Karpas-422 (cell line): ENCODE data around the gene SLC26A8. TPM values are rescaled to one million over a fixed set of nuclear protein-coding genes. Genes with fewer than 3 reads are reported as not detected.

Experiments
- DNase-seq: peaks from one replicate; pipeline ENCODE4 v3.0.0-alpha.2; 2015
- H2AFZ ChIP-seq: fragments of 200-600 bp; sonication (generic); 2 replicates; pipeline ENCODE4 v1.6.1; 2014; ENCODE audit warnings: antibody characterized with exemption, low read length, mixed read lengths
- H3K27ac ChIP-seq: fragments of 200-600 bp; sonication (generic); 2 replicates; pipeline ENCODE4 v1.5.1; 2014; ENCODE audit warnings: mild to moderate bottlenecking, low read length, moderate library complexity
- H3K27me3 ChIP-seq: fragments of 200-600 bp; sonication (generic); 2 replicates; pipeline ENCODE4 v1.6.1; 2014; ENCODE audit warnings: low read length, mixed read lengths
- H3K36me3 ChIP-seq: fragments of 200-600 bp; sonication (generic); 2 replicates; pipeline ENCODE4 v1.6.1; 2014; ENCODE audit warnings: low read length, mixed read lengths; ENCODE audit not compliant: insufficient read depth
- H3K4me1 ChIP-seq: fragments of 200-600 bp; sonication (generic); 2 replicates; pipeline ENCODE4 v1.6.1; 2014; ENCODE audit warnings: mild to moderate bottlenecking, low read length, mixed read lengths
- H3K4me2 ChIP-seq: fragments of 200-600 bp; sonication (generic); 2 replicates; pipeline ENCODE4 v1.6.1; 2014; ENCODE audit warnings: low read length, low read depth, mild to moderate bottlenecking; ENCODE audit not compliant: poor library complexity, severe bottlenecking
- H3K4me3 ChIP-seq: fragments of 200-600 bp; sonication (generic); 2 replicates; pipeline ENCODE4 v1.5.1; 2014; ENCODE audit warnings: mild to moderate bottlenecking, antibody characterized with exemption, low read length, mixed read lengths
- H3K79me2 ChIP-seq: fragments of 200-600 bp; sonication (generic); 2 replicates; pipeline ENCODE4 v1.6.1; 2014; ENCODE audit warnings: mild to moderate bottlenecking, low read length, mixed read lengths
- H3K9ac ChIP-seq: fragments of 200-600 bp; sonication (generic); 2 replicates; pipeline ENCODE4 v1.6.0; 2014; ENCODE audit warnings: low read length
- H3K9me2 ChIP-seq: fragments of 200-600 bp; sonication (generic), shearing (Covaris generic); replicated peaks from 2 replicates; pipeline ENCODE4 v1.6.0; 2014; ENCODE audit warnings: mild to moderate bottlenecking, low read length, moderate library complexity; ENCODE audit not compliant: insufficient read depth
- H3K9me3 ChIP-seq: fragments of 300-700, 200-600 bp; sonication (generic); 2 replicates; pipeline ENCODE4 v1.6.1; 2014; ENCODE audit warnings: low read length, mixed read lengths
- H4K20me1 ChIP-seq: fragments of 200-600 bp; sonication (generic); 2 replicates; pipeline ENCODE4 v1.6.1; 2014; ENCODE audit warnings: mild to moderate bottlenecking, antibody characterized with exemption, low read length, low read depth; ENCODE audit not compliant: insufficient read depth
- total RNA-seq: library from RNA; depleted of rRNA; stranded (reverse); fragments of >200 nt; shearing (Covaris generic); gene quantifications from 2 replicates; pipeline ENCODE4 v1.2.3, GENCODE V29; 2014; ENCODE audit warnings: low replicate concordance; rRNA removed

SLC26A8 gene
- total RNA-seq, 1 experiment from 2014 or later: not detected

DNA sequence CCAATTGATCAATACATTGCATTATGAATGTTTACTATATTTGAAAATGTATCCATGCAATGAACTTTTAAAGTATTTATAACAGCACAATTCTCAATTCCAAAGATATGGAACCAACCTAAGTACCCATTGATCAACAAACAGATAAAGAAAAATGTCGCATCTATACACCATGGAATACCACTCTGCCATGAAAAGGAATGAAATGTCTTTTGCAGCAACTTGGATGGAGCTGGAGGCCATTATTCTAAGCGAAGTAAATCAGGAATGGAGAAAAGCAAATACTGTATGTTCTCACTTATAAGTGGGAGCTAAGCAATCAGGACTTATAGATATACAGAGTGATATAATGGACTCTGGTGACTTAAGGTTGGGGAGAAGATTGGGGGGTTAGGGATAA, 126.4 kb downstream of the SLC26A8 start:
- no peaks in the 10 kb centered on the region for H3K9me3 ChIP-seq
- no peak overlapping the region for H3K4me3 ChIP-seq
- no peaks in the 10 kb centered on the region for H3K27me3 ChIP-seq
- H3K27ac ChIP-seq: no peak overlapping the region
- H3K79me2 ChIP-seq: peaks cover 98% of the 10 kb centered on the region
- peaks cover 45% of the 10 kb centered on the region for H3K36me3 ChIP-seq
- no peak overlapping the region for H3K9ac ChIP-seq
- no peaks in the 10 kb centered on the region for H3K9me2 ChIP-seq
- peaks cover 25% of the 10 kb centered on the region for H4K20me1 ChIP-seq
- H3K4me1 ChIP-seq: peaks cover 5% of the 10 kb centered on the region; the same call in 1 of the 2 replicates
- H3K4me2 ChIP-seq: no peak overlapping the region
- DNase-seq: no peak
- no peak overlapping the region for H2AFZ ChIP-seq

DNA sequence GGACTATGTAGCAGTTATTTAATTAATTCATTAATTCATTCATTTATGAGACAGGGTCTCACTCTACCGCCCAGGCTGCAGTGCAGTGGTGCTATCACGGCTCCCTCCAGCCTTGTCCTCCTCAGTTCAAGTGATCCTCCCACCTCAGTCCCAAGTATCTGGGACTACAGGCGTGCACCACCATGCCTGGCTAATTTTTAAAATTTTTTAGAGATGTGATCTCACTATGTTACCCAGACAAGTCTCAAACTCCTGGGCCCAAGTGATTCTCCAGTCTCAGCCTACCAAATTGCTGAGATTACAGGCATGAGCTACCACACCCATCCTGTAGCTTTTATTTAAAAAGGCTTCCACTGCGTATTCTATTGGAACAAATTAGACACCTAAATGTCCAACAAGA, 127.0 kb downstream of the SLC26A8 start:
- no peak for DNase-seq
- H3K27me3 ChIP-seq: no peaks in the 10 kb centered on the region
- H3K27ac ChIP-seq: no peak overlapping the region
- no peaks in the 10 kb centered on the region for H3K9me3 ChIP-seq
- H3K4me3 ChIP-seq: no peak overlapping the region
- H3K79me2 ChIP-seq: peaks cover 98% of the 10 kb centered on the region
- peaks cover 5% of the 10 kb centered on the region; the same call in 1 of the 2 replicates for H3K4me1 ChIP-seq
- H3K4me2 ChIP-seq: no peak overlapping the region
- H2AFZ ChIP-seq: no peak overlapping the region
- H3K9me2 ChIP-seq: no peaks in the 10 kb centered on the region
- peaks cover 30% of the 10 kb centered on the region for H4K20me1 ChIP-seq
- peaks cover 44% of the 10 kb centered on the region for H3K36me3 ChIP-seq
- no peak overlapping the region for H3K9ac ChIP-seq

DNA sequence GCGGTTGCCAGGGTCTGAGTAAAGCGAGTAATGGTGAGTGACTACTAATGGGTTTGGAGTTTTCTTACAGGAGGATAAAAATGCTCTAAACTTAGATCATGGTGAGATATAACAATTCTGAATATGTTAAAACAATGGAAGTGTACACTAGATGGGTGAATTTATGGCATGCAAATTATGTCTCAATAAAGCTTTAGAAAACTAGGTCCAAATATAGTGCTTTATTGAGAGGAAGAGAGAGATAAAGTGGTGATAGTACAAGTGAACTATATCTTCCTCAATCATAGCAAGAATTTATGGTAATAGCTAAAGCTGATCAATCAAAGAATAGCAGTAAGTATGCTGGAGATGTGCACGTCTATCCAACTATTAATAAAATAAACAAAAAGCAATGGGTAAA, 127.4 kb downstream of the SLC26A8 start:
- peaks cover 5% of the 10 kb centered on the region; the same call in 1 of the 2 replicates for H3K4me1 ChIP-seq
- H2AFZ ChIP-seq: no peak overlapping the region
- H3K9me2 ChIP-seq: no peaks in the 10 kb centered on the region
- H3K9me3 ChIP-seq: no peaks in the 10 kb centered on the region
- H3K9ac ChIP-seq: no peak overlapping the region
- H3K27me3 ChIP-seq: no peaks in the 10 kb centered on the region
- H3K4me2 ChIP-seq: no peak overlapping the region
- H4K20me1 ChIP-seq: peaks cover 30% of the 10 kb centered on the region
- no peak overlapping the region for H3K27ac ChIP-seq
- no peak for DNase-seq
- peaks cover 98% of the 10 kb centered on the region for H3K79me2 ChIP-seq
- H3K36me3 ChIP-seq: peaks cover 41% of the 10 kb centered on the region
- H3K4me3 ChIP-seq: no peak overlapping the region

DNA sequence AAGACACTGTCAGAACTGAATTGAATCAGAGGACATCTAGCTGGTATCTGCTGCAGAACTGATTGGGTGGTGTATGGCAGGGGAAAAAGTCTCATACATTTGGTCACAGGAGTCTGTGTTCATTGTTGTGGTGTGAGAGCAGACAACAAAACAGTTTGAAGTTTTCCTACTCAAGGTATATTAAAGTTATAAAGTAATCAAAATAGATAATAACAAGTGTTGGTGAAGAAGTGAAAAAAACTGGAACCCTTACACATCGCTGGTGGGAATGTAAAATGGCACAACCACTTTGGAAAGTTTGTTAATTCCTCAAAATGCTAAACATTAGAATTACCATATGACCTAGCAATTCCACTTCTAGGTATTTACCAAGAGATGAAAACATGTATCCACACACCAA, 128.2 kb downstream of the SLC26A8 start:
- Histone ChIP-seq H3K27ac (no peak overlapping the region), H3K9ac (no peak overlapping the region), H3K9me3 (no peaks in the 10 kb centered on the region), H3K79me2 (peaks cover 98% of the 10 kb centered on the region), H2AFZ (no peak overlapping the region), H3K4me2 (no peak overlapping the region), H3K9me2 (no peaks in the 10 kb centered on the region), H3K36me3 (peaks cover 33% of the 10 kb centered on the region), H3K4me1 (peaks cover 5% of the 10 kb centered on the region; the same call in 1 of the 2 replicates), H3K27me3 (no peaks in the 10 kb centered on the region), H3K4me3 (no peak overlapping the region), H4K20me1 (peaks cover 30% of the 10 kb centered on the region)
- DNase-seq: no peak

DNA sequence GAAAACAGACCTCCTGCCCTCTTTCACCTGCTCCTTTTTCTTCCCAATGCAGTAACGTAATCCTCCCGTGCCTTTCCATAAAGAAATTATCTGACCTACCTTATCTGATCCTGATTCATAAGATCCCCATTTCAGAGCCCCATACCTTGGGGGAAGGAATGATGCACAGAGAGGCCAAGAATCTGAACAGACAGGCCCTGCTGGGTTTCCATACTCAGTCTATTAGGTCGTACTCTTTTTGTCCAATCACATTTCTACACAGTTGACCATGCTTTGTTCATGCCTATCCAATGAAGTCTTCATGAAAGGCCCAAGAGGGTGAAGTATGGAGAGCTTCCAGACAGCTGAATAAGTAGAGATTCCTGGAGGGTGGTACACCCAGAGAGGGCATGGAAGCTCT, 128.9 kb downstream of the SLC26A8 start:
- Histone ChIP-seq H3K27me3 (no peaks in the 10 kb centered on the region), H3K4me2 (no peak overlapping the region), H4K20me1 (peaks cover 30% of the 10 kb centered on the region), H3K36me3 (peaks cover 30% of the 10 kb centered on the region), H2AFZ (no peak overlapping the region), H3K79me2 (peaks cover 98% of the 10 kb centered on the region), H3K9me3 (no peaks in the 10 kb centered on the region), H3K4me3 (no peak overlapping the region), H3K27ac (no peak overlapping the region), H3K4me1 (peaks cover 5% of the 10 kb centered on the region; the same call in 1 of the 2 replicates), H3K9ac (no peak overlapping the region), H3K9me2 (no peaks in the 10 kb centered on the region)
- DNase-seq: no peak

DNA sequence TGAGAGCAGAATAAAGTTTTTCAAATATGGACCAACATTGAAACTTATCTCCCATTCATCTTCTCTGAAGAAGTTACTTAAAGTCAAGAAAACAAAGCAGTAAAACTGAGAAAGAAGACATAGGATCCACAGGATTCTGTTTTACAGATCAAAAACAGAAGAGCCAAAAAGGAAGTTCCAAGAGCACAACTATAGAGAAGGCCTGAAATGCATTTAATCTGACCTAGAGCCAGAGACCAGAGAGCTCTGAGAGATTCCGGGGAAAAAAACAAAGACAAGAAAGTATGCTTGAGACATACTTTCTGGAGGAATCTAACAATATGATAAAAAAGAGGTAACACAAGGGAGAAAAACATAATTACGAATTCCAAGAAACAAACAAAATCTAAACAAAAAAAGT, 129.7 kb downstream of the SLC26A8 start:
- Histone ChIP-seq H4K20me1 (peaks cover 30% of the 10 kb centered on the region), H3K4me1 (peaks cover 5% of the 10 kb centered on the region; the same call in 1 of the 2 replicates), H3K27me3 (no peaks in the 10 kb centered on the region), H3K36me3 (peaks cover 29% of the 10 kb centered on the region; the same call in 1 of the 2 replicates), H3K79me2 (peaks cover 96% of the 10 kb centered on the region), H3K27ac (no peak overlapping the region), H3K9ac (no peak overlapping the region), H3K4me2 (no peak overlapping the region), H3K4me3 (no peak overlapping the region), H2AFZ (no peak overlapping the region), H3K9me3 (no peaks in the 10 kb centered on the region), H3K9me2 (no peaks in the 10 kb centered on the region)
- DNase-seq: no peak

Other genes starting within 250 kb of the SLC26A8 start
- not detected in 2 replicates for gene CLPSL2, start 248.0 kb downstream of the SLC26A8 start, total RNA-seq
- gene CLPSL1, start 243.6 kb downstream of the SLC26A8 start, total RNA-seq: not detected in 2 replicates
- gene CLPS, start 227.3 kb downstream of the SLC26A8 start, total RNA-seq: not detected in 2 replicates
- 1.9 TPM in 1 of 2 replicates, not detected in the other for gene LHFPL5, start 219.3 kb downstream of the SLC26A8 start, total RNA-seq
- 94.4 and 104 TPM in 2 replicates for gene SRPK1, start 103.5 kb downstream of the SLC26A8 start, total RNA-seq
- gene MAPK14, start 3.2 kb upstream of the SLC26A8 start, total RNA-seq: 46.2 and 56.1 TPM in 2 replicates
- gene MAPK13, start 105.9 kb upstream of the SLC26A8 start, total RNA-seq: 1.6 and 2.1 TPM in 2 replicates
- 10.3 and 16.2 TPM in 2 replicates for gene BRPF3, start 172.1 kb upstream of the SLC26A8 start, total RNA-seq
- gene PNPLA1, start 245.4 kb upstream of the SLC26A8 start, total RNA-seq: not detected in 2 replicates